ENCODE data around the gene TIAM2.

GRCh38 chr6:155077784-155078183 lies 82.7 kb downstream of the TIAM2 start:
- no peak for TF ChIP-seq MYC (IDR thresholded peaks at IDR 0.05; ENCODE audit: low read depth, low read length)
- TF ChIP-seq CTCF (IDR thresholded peaks at IDR 0.05; ENCODE audit: extremely low read depth in 1 of 2, insufficient read depth in 1 of 2, low read depth in 1 of 2, low read length in 2 of 2) = no peak
- no peak for TF ChIP-seq POLR2A (IDR thresholded peaks at IDR 0.05; ENCODE audit: low read depth, low read length)
- no peak for TF ChIP-seq POLR2AphosphoS5 (IDR thresholded peaks at IDR 0.05; ENCODE audit: insufficient read depth, low read depth, low read length)
- TF ChIP-seq EZH2 (IDR thresholded peaks at IDR 0.05; ENCODE audit: borderline replicate concordance, low read depth, low read length, severe bottlenecking) = no peak
- no peak for TF ChIP-seq MAX (IDR thresholded peaks at IDR 0.05; ENCODE audit: insufficient read depth, insufficient read length)
- no peak for TF ChIP-seq JUN (IDR thresholded peaks at IDR 0.05; ENCODE audit: borderline replicate concordance, insufficient read depth, insufficient read length, low read depth)
- no peak for TF ChIP-seq FOS (IDR thresholded peaks at IDR 0.05; ENCODE audit: borderline replicate concordance, insufficient read depth, low read length)
- no peak for TF ChIP-seq GATA2 (IDR thresholded peaks at IDR 0.05; ENCODE audit: insufficient read depth, insufficient read length, low read depth, low read length)

Data from endothelial cell of umbilical vein (primary cell).